GM18511 (cell line): Measurements from ENCODE around the gene BAIAP3.
A peak's percentile ranks its signal among the peaks of the same experiment; 100 is the strongest.

Source experiments
- ATAC-seq: cut with Tn5 transposase; IDR thresholded peaks from one replicate; pipeline ENCODE4 v1.9.1; 2021; ENCODE audit warnings: mild to moderate bottlenecking, moderate library complexity; ENCODE audit not compliant: unreplicated experiment

The BAIAP3 gene

GRCh38 chr16:1299012-1299867 lies 34.2 kb upstream of the BAIAP3 start:
- no peak for ATAC-seq

DNA sequence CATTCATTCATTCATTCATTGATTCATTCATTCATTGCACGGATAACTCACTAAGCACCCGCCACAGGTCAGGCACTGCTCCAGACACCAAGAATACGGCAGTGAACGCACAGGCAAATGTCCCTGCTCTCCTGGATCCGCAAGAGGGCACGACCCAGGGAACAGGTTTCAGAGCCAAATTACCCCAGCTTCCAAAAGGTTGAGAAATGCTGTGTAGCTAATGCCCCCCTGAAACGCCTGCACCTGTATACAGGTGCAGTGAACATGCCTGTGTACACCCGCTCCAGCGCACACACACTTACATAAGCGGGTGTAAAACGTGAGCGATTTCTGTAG lies 33.6 kb upstream of the BAIAP3 start:
- no peak for ATAC-seq

DNA sequence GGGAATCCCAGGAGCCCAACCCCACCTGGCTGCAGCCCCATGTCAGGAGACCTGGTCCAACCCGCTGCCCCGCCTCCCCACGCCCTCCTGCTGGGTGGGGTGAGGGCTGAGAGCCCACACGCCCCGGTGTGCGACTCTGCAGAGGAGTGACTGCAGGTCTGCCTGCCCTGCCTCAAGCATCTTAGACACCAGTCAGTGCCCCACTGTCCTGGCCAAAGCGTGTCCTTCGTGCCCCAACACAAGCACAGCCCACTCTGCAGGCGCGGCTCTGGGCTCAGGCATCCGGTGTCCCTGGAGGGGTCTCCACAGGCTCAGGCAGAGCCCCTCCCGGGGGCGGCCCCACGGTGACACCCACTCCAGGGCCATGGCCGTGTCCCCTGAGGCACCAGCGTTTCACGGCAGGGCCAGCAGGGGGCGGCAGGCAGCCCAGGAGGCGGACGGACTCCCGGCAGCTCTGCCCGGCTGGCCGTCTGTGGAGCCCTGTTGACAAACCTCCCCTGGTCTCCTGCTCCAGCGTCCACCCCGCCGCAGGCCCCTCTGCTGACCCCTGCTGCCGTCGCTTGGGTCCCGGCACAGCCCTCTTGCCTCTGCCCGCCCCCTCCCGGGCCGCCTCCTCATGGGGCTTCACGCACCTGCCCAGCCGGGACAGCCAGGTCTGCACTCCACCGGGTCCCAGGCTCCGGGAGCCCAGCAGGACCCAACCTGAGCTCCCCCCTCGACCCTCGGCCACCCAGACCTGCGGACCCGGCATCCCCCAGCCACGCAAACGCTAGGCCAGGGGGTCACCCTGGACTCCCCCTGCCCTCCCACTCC lies 32.6 kb upstream of the BAIAP3 start:
- ATAC-seq = peak; percentile 50

- no peak for ATAC-seq
Observed at GRCh38 chr16:1301562-1301961, 31.9 kb upstream of the BAIAP3 start.

GRCh38 chr16:1305823-1306222 lies 27.6 kb upstream of the BAIAP3 start:
- no peak for ATAC-seq

- ATAC-seq = no peak
Observed at GRCh38 chr16:1306334-1306733, 27.1 kb upstream of the BAIAP3 start.

- peak; percentile 30 for ATAC-seq
Observed at GRCh38 chr16:1308036-1308976, 25.1 kb upstream of the BAIAP3 start.

GRCh38 chr16:1308977-1309885 lies 24.2 kb upstream of the BAIAP3 start, which contains the start of gene UBE2I:
UBE2I (plus strand) TSS chr16:1309636; CDS start chr16:1314031, 4,395 bp downstream.
- ATAC-seq = peak; percentile 56

DNA sequence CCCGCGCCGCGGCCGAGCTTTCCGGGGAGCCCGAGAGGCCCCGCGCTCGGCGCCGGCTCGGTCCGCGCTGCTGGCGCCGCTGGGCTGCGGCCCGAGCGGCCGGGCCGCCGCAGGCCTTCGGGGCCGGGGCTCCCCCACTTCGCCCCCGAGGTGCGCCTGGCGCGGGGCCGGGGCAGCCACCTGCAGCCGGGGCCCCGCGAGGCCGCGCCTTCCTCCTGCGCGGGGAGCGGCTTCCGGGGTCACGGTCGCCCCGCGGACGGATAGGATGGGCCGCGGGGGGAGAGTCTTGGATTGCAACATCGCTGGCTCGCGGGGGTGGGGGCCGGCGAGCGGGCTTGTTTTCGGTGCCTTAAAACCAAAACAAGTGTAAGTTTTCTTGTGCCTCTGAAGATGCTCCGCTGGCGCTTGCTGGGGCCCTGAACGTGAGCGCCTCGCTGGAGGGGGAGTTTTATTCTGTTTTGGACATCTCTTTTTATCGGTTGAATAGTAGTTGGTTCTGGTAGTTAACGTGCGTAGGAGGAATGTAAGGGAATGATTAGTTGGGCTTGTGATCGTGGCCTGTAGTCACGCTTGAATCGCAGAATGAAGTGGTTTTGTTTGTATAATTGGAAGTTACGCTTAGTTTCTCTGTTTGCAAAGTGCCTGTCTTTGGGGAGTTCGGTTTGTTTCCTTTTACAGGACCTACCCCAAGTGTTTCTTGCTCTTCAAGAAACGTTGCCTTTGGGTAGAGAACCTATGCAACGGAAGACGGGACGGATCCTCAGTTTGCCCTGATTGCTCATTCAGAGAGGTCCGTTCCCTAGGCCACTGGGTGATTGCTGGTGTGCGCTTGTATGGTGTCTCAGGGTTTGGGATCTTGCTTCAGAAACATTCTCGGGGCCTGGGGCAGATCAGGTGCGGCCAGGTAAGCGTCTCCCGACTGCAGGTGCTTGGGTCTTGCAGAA lies 23.3 kb upstream of the BAIAP3 start:
- peak; percentile 11 for ATAC-seq

DNA sequence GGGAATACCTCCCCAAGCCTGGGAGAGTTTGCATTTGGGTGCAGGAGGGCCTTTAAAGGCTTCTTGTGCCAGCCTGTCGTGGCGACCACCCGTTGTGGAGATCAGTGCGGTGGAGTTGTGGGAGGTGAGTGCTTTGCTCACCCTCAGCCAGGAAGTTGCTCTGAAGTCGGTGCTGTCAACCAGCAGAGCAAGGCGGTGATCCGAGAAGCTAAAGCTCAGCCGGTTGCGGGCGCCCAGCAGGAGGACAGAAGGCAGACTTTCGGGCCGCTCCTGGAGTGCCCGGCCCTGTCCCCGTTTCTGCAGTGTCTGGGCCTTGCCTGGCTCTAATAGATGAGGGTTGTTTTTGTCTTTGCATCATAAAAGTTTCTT lies 22.6 kb upstream of the BAIAP3 start:
- no peak for ATAC-seq

- no peak for ATAC-seq
Observed at GRCh38 chr16:1311212-1311737, 22.2 kb upstream of the BAIAP3 start.

GRCh38 chr16:1311738-1312466 lies 21.5 kb upstream of the BAIAP3 start:
- no peak for ATAC-seq

GRCh38 chr16:1312467-1312816 lies 21.0 kb upstream of the BAIAP3 start:
- no peak for ATAC-seq

DNA sequence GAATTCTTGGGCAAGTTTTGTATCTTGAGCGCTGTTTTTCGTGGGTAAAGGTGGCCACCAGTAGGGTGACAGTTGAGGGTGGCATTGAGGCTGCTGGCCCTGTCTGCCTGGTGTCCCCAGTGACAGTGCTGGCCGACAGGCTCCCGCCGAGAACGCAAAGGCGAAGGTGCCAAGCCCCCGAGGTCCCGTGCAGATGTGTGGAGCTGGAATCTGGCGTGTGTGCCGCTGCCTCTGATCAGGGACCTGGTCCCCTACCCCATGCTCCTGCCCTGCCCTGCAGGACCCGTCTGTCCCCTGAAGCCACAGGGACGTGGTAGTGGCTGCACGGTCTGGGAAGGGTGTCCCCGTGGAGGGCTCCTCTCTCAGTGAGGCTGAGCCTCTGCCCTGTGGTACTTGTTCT lies 20.5 kb upstream of the BAIAP3 start:
- ATAC-seq = no peak

DNA sequence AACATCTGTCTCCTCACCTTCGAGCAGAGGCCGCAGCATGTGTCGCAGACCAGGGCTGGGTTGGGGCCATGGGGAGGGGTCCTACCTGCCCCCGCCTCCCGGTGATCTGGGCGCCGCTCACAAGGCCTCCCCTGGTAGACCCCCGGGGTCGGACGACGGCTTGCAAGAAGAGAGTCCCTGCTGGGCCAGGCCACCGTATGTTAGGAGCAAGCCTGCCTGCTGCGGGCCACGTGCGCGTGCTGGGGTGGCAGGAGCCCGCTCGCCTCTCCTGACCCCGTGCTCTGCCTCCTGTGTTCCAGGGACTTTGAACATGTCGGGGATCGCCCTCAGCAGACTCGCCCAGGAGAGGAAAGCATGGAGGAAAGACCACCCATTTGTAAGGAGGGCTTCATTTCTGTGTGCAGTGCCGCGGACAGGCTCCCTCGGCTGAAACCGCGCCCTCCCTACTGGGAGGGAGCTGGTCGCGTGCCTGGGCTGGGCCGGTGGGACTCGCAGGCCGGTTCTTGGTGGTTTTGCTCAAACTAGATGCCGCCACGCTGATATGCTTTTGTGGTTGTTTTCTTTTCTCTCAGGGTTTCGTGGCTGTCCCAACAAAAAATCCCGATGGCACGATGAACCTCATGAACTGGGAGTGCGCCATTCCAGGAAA lies 19.6 kb upstream of the BAIAP3 start:
- no peak for ATAC-seq

DNA sequence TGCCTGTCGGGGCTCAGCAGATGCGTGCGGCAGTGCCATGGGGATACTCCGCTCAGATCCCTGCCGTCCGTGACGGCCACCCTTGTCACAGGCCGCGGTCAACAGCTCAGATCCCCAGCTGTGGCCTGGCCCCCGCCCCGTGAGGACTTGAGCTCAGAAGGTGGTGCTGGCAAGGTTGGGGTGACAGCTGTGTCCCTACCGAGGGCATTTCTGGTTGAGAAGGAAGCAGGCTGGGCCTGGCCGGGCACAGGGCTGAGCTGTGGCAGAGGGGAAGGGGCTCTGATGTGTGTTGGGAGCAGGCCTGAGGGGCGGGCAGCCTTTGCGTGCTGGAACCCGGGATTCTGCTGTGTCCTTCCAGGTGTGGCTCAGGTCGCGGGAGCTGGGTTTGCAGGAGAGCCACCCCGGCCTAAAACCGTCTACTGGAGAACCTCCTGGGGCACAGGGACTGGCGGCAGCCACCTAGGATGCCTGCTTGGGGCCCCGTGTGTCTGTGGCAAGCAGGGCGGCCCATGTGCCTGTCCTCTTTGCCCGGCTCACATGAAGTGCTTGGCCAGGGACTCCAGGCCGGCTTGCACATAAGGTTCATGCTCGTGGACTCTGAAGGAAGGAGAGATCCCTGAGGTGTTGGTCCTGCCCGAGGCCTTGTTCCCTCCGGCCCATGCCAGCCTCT lies 18.9 kb upstream of the BAIAP3 start:
- ATAC-seq = no peak
